HG02870 (cell line): ENCODE measurements around the gene MYOM3.

Experiments
- ATAC-seq: cut with Tn5 transposase; IDR thresholded peaks from one replicate; pipeline ENCODE4 v1.9.1; 2021; ENCODE audit warnings: mild to moderate bottlenecking, moderate library complexity; ENCODE audit not compliant: unreplicated experiment

Gene MYOM3

GRCh38 chr1:24007079-24007478 is 104.9 kb downstream of the MYOM3 start:
- no peak for ATAC-seq
